HG02610 (cell line): ENCODE results near the gene OR51B4.
"Not testable (repeated sequence)": the region's sequence is repeated elsewhere in the genome, so short reads cannot be mapped to it uniquely, and the experiment has no call there.

Experiments
- ATAC-seq: cut with Tn5 transposase; IDR thresholded peaks from one replicate; pipeline ENCODE4 v1.9.1; 2021; ENCODE audit warnings: mild to moderate bottlenecking, moderate library complexity; ENCODE audit not compliant: unreplicated experiment

Gene OR51B4

DNA sequence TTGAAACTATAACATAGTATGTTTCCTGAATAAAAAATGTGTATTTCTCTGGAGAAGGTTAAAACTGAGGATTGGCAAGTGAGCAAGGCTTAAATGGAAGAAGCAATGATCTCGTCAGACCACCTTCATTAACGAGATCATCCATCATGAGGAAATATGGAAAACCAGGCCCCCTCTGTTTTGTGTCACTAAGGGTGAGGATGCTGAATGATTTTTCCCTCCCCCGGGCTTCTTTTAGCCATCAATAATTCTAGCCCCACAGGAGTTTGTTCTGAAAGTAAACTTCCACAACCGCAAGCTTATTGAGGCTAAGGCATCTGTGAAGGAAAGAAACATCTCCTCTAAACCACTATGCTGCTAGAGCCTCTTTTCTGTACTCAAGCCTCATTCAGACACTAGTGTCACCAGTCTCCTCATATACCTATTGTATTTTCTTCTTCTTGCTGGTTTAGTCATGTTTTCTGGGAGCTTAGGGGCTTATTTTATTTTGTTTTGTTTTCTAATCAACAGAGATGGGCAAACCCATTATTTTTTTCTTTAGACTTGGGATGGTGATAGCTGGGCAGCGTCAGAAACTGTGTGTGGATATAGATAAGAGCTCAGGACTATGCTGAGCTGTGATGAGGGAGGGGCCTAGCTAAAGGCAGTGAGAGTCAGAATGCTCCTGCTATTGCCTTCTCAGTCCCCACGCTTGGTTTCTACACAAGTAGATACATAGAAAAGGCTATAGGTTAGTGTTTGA is 26.2 kb downstream of the OR51B4 start:
- no peak for ATAC-seq

DNA sequence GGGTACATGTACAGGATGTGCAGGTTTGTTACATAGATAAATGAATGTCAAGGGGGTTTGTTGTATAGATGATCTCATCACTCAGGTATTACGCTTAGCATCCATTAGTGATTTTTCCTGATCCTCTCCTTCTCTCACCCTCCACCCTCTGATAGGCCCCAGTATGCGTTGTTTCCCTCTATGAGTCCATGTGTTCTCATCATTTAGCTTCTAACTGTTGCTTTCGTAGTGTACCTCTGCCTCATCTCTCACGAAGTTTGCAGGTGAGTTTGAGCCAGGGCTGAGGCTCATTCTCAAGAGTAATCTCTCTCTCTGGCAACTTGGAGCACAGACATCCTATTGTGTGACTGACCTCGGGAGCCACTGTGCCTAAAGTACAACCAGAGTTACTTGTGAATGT is 27.4 kb downstream of the OR51B4 start:
- no peak for ATAC-seq

DNA sequence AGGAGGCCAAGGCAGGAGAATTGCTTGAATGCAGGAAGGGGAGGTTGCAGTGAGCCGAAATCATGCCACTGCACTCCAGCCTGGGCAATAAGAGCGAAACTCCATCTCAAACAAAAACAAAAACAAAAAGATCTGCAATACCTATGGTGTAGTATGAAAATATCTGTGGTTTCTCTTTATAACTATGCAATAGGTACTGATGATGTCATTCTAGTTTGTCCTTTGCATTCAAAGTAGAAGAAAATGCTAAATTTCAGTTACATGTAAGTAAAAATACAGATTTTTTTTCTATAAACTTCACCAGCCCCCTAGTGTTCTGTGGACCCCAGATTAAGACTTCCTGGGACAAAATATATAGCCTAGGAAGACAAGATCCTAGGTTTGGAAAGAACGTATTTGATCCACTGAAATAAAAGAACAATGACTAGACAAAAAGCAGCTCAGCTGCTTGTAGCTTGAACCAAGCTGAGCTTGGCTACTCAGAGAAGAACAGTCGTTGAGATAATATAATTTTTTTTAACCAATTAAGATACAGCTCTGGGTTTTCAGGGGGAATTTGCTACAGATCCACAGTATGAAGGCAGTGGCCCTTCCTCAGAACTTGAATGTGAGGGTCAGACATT is 29.2 kb downstream of the OR51B4 start:
- ATAC-seq, result no peak

DNA sequence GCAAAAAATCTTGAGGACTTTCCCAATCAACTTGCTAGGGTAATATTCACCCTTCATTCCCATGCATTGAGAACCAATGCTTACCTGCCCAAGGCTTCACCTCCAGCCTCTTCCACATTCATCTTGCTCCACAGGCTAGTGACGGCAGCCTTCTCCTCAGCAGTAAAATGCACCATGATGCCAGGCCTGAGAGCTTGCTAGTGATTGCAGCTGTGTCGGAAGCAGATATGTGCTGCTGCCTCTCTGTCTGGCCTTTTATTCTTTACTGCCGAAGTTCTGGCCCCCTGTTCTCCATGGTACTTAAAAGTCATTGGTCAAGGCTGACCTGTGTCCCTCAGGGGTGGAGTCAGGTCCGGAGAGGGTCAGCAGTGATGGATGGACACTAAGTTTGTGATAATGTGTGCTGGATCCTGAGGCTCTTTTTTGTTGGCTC is 32.0 kb downstream of the OR51B4 start, which contains the start of gene HBE1:
Gene HBE1, minus strand, starts transcription at position 231 of the 433 bp plus-strand sequence. Its CDS starts 55 bp downstream, at position 176.
- ATAC-seq, result no peak

DNA sequence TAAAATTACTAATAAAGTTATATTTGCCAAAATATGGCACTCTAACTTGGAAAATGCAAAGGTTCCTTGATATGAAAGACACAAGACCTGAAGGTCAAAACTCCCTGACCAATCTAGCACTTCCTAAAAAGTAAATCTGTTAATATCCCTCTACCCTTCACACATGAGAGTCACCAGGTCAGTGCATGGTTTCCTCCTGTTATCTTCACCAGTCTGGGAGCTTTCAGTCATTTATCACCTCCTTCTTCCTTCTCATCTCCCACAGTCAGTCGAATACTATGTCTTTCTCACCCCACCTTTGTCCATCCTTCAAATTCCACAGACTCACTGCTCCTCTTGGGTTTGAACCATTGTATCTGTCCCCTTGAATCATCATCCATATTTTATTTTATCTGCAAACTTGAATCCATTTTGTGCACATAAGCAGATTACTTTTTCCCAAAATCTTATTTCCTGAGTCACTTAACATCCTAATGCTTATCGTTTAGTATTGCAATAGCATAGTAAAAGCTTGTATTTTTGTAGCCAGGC is 34.6 kb downstream of the OR51B4 start:
- no peak for ATAC-seq

DNA sequence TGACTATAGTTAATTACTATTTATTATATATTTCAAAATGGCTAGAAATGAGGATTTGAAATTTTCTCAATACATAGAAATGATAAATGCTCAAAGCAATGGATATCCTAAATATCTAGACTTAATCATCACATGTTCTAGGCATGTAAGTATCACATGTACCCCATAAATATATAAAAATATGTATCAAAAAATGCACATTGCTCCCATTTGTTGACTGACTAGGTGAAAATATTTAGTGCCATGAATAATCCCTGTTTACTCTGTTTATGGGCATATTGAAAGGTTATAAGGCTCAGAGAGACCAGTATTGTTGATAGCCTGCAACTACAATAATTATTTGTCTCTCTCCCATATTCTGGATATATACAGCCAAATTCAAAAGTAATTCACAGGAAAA is 35.1 kb downstream of the OR51B4 start:
- ATAC-seq, result no peak

DNA sequence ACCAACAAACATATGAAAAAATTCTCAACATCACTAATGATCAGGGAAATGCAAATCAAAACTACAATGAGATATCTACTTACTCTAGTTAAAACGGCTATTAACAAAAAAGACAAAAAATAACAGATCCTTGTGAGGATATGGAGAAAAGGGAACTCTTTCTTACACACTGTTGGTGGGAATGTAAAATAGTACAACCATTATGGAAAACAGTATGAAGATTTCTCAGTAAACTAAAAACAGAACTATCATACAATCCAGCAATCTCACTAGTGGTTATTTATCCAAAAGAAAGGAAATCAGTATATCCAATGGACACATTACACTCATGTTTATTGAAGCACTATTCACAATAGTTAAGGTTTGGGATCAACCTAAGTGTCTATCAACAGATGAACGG is 35.9 kb downstream of the OR51B4 start:
- ATAC-seq, result no peak

DNA sequence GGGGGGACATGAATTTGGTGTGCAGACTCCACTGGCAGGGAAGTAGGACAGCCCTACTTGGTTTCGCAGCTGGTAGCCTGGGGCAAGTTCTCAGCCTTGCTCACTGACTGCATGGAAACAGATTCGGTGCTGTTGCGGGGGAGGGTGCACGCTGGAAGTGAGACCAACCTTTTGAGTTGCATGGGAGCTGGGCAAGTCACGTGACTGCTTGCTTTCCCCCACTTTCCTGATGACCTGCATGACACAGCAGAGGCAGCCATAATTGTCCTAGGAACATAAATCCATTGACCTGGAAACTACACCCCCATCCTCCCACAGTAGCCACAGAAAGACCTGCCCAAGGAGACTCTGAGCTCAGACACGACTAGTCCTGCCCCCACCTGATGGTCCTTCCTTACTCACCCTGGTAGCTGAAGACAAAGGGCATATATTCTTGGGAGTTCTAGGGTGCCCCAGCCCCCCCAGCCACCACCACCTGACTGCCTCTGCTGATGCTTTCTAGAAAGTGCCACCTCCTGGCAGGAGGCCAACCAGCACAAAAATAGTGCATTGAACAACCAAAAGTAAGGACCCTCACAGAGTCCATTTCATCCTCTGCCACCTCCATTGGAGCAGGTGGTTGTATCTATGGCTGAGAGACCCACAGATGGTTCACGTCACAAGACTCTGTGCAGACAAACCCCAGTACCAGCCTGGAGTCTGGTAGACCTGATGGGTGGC is 43.0 kb downstream of the OR51B4 start:
- ATAC-seq, result no peak

DNA sequence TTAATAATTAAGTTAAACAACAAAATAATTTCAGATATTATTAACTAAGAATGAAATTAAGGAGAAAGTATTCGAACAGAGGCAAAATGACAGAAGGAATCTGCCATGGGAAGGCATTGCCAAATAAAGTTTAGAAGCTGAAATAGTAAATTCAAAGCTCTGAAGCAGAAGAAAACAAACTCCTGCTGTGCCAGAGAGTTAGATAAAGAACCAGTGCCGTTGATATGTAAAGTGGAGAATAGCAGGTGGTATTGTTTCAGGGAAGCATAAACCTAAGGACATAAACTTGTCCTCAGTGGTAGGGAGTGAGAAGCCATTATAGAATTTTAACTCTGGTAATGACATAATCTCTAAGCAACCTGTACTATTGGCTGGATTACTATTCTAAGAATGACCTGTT is 44.5 kb downstream of the OR51B4 start:
- ATAC-seq, result no peak

DNA sequence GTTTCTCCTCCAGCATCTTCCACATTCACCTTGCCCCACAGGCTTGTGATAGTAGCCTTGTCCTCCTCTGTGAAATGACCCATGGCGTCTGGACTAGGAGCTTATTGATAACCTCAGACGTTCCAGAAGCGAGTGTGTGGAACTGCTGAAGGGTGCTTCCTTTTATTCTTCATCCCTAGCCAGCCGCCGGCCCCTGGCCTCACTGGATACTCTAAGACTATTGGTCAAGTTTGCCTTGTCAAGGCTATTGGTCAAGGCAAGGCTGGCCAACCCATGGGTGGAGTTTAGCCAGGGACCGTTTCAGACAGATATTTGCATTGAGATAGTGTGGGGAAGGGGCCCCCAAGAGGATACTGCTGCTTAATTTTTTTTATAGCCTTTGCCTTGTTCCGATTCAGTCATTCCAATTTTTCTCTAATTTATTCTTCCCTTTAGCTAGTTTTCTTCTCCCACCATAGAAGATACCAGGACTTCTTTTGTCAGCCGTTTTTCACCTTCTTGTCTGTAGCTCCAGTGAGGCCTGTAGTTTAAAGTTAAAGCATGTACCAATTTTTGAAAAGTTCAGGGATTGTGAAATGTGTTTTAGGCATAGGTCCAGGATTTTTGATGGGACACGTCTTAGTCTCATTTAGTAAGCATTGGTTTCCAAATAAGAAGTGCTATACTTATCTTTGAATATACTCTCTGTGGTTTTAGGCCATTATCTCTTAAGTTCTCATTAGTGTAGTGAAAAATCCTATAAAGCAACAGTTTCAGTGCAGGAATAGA is 46.9 kb downstream of the OR51B4 start, which contains the start of gene HBG2:
Gene HBG2, minus strand, starts transcription at position 136 of the 768 bp plus-strand sequence. Its CDS starts 53 bp downstream, at position 83.
- ATAC-seq, result not testable (repeated sequence)

DNA sequence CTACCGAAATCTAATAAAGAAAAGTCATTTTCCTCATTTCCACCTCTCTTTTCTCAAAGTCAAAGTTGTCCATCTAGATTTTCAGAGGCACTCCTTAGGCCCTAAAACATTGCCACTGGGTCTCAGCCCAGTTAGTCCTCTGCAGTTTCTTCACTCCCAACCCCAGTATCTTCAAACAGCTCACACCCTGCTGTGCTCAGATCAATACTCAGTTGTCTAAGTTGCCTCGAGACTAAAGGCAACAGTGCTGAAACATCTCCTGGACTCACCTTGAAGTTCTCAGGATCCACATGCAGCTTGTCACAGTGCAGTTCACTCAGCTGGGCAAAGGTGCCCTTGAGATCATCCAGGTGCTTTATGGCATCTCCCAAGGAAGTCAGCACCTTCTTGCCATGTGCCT is 47.7 kb downstream of the OR51B4 start:
- not testable (repeated sequence) for ATAC-seq

DNA sequence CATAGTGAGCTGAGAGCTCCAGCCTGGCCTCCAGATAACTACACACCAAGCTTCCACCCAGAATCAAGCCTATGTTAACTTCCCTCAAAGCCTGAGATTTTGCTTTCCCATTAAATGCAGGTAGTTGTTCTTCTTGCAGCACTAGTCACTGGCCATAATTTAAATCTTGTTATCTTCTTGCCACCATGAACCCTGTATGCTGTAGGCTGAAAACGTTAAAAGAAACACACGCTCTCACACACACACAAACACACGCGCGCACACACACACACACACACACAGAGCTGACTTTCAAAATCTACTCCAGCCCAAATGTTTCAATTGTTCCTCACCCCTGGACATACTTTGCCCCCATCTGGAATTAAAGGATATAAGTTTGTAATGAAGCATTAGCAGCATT is 48.3 kb downstream of the OR51B4 start:
- ATAC-seq, result not testable (repeated sequence)

DNA sequence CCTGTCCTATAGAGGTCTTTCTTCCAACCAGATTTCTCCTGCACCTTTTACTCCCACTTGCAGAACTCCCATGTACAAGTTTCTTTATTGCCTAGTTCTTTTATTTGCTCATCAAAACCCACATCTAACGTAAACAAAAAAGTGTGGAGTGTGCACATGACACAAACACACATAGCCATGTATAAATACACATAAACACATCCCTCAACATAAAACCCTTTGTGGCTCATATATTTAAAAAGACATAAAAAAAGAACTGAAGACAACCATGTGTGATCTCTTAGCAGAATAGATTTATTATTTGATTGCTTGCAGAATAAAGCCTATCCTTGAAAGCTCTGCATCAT is 48.9 kb downstream of the OR51B4 start:
- no peak for ATAC-seq

DNA sequence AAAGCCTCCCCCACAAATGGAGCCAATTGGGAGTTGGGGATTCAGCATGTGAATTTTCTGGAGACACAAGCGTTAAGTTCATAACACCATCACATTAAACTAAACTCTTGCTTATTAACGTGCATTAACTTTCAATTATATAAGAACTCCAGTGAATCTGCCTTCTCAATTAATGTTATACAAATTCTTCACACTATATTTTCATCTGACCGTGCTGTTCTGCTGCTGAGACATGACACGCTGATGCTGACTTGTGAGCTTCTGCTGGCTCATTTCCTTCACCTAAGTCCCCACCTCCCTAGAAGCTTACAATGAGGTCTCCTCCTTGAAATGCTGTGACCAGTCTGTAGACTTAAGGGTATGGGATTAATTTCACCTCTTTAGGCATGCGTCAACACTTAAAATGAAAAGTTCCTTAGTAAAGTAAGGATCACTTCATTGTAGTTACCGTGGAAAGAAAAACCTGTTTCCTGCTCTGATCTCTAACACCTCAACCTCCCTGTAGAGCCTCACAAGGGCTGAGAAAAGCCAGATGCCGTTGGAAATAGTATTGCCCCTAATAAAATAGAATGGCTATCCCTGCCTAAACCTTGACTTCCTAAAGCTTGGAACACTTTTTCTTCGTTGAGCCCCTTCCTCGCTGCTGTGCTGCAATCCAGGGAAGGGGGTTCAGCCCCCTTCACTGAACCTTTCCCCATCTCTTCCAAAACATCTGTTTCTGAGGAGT is 49.4 kb downstream of the OR51B4 start:
- no peak for ATAC-seq

DNA sequence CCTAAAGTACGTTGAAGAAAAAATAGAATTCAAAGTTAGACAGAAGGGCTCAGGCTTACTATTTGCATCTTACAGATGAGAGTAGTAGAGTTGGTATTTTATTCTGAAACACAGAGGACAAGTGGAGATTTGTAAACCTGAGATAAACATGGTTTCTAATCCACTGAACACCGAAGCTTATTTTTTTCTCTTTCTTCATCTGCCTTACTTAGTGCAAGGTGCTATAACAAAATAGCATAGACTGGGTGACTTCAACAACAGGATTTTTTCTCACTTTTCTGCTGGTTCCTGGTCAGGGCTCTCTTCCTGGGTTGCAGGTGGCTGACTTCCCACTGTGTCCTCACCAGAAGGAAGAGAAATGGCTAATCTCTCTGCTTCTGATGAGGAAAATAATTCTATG is 50.0 kb downstream of the OR51B4 start:
- ATAC-seq, result no peak
